ENCODE measurements around the gene ZBTB38.

The ZBTB38 gene

DNA sequence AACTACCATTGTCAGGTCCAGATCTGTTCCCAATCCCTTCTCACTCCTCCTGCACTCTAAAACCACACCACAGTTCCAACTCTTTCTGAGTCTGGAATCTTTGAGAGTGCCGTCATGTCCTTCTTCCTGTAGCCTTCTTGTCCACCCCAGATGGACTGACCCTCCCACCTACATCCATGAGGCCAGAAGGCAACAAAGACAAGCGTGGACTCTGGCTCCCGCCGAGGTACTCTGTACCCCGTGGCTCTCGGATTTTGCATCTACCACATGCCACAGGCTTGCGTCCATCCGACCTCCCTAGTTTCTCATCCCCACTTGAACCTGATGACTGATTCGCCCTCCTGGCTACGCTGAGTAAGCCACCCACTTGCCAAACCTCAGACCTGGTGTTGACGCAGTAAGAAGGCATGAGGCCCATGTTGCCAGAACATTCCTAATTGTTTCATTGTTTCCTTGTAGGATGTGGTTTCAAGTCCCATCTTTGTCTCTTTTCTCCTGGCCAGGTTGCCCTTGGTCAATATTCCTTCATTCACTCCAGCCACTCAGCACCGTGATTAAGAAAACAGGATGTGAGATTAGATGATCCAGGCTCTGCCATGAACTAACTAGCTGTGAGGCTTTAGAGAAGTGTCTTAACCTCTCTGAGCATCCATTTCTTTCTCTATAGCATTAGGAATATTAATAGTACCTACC lies 1.1 kb upstream of the ZBTB38 start:
- no peak for DNase-seq (ENCODE audit: low read depth, low spot score)

DNA sequence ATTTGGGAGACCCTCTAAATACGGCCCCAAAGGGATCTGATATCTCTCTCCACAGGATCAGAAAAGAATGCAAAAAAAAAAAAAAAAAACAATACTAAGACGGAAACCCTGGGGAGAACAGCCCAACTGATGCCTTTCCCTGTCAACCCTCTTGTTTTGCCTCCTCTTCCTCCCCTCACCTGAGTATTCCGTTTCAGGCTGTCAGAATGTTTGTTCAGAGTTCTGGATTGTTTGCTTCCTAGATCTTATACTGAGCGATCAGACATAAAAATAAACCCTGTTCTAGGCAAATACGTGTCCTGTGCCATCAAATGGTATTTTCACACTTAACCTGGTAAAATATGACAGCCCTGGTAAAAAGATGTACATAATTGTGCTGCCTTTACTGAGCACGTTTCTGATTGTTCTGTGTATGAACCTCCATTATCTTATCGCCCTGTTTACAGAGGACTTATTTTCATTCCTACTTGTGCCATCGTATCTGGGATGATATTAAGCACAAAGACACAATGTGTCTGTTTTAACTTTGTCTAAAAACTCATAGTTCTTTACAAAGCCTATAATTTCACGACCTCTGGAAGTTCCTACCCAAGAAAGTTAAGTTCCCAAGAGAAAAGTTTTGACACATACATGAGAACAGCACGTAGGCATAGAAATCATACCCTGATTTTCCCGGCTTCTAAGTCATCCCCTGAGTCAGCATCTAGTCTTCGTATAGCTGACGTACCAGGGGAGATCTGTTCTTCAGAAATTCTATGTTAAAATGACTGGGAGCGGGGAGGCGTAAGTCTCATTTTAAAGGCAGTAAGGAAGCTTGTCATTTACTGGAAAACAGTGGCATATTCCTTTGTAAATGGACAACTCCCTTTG lies 856 bp downstream of the ZBTB38 start:
- no peak for DNase-seq (ENCODE audit: low read depth, low spot score)

DNA sequence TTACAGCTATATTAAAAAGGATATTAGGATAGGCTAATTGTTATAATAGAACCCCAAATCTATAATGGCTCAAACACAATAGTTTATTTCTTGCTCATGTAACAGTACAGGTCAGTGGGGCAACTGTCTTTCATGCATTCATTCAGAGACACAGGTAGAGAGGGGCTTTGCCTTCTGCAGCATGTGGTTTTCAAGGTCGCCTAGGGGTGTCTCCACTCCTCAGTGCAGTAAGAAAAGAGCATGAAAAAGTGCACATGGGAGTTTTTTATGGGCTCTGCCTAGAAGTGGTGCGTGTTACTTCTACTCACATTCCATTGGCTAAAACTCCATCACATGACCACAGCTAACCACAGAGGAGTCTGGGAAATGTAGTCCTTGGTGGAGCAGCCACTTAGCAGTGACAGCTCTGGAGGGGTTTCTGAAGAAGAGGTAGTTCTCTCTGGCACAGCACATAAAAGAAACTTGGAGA lies 1.8 kb downstream of the ZBTB38 start:
- peak; percentile 87 for DNase-seq (ENCODE audit: low read depth, low spot score)

DNA sequence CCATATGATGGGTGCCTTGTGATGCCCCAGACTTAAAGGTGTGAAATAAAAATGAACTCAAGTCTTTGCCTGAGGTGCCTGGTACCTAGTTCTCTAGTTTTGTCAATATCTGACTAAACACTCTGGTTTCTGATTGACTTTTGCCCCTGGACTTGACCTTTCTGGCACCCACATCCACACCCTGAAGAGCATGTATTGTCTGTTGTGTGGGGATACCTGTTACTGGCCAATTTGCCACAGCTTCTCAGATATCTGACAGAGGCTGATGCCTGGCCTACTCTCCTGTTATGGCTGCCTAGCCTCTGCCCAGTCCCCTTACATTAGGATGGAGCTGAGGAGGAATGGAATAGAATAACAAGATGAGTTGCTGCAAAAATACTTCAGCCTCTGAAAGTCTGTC lies 3.6 kb downstream of the ZBTB38 start:
- no peak for DNase-seq (ENCODE audit: low read depth, low spot score)

DNA sequence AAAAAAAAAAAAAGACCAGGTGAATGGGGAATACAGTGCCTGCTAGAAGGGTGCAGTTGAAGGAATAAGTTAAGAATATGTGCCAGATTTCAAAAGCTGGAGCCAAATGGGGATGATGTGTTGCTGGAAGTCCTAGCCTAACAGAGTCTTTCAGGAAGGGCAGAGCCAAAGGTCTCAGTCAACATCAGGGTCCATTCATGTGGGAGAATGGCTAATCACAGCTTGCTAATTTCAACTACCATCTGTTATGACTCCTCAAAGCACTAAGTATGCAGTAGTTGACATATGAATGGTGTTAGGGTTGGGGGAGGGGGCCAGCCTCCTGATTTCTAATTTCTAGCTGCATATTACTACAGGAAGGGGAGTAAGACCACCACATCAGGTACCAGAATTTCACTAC lies 4.4 kb downstream of the ZBTB38 start:
- DNase-seq (ENCODE audit: low read depth, low spot score): no peak

DNA sequence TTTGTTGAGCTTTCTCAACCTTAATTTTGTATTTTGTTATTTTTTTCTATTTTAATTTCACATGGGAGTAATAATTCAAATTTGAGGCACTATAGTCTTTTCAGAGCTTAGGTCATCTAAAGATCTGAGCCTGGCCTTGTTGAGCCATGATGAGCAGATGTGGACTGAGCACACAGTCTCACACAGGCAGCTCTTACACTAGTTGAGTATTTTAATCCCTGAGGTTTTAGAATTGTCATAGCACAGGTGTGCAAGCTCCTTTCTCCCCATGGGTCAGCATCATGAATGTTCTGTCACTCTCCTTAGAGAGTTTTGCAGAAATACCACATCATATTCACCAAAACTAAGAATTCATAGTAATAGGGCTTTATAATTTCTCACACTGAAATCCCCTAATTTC lies 4.9 kb downstream of the ZBTB38 start:
- no peak for DNase-seq (ENCODE audit: low read depth, low spot score)

DNA sequence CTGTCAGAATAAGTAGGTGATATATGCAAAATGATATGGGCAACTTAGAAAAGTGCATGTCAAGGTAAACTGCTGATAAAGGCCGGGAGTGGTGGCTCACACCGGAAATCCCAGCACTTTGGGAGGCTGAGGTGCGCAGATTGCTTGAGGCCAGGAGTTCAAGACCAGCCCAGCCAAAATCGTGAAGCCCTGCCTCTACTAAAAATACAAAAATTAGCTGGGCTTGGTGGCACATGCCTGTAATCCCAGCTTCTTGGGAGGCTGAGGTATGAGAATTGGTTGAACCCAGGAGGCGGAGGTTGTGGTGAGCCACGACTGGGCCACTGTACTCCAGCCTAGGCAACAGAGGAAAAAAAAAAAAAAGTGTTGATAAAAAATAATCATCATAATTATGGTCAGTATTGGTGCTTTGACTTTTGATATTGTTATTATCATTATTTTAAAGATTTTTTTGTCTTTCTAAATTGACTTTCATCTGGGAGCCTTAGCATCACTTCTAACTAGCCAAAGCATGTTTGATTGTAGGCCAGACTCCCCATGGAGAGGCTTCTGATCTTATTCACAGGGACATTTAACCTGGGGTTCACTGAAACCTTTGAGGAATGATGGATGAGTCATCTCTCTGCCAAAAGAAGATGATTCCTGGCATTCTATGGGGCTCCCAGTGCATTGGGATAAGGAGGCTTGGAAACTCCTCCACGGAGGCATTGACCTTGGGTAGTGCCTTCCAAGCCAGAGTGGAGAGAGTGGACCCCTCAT lies 5.6 kb downstream of the ZBTB38 start:
- peak; percentile 24 for DNase-seq (ENCODE audit: low read depth, low spot score)

DNA sequence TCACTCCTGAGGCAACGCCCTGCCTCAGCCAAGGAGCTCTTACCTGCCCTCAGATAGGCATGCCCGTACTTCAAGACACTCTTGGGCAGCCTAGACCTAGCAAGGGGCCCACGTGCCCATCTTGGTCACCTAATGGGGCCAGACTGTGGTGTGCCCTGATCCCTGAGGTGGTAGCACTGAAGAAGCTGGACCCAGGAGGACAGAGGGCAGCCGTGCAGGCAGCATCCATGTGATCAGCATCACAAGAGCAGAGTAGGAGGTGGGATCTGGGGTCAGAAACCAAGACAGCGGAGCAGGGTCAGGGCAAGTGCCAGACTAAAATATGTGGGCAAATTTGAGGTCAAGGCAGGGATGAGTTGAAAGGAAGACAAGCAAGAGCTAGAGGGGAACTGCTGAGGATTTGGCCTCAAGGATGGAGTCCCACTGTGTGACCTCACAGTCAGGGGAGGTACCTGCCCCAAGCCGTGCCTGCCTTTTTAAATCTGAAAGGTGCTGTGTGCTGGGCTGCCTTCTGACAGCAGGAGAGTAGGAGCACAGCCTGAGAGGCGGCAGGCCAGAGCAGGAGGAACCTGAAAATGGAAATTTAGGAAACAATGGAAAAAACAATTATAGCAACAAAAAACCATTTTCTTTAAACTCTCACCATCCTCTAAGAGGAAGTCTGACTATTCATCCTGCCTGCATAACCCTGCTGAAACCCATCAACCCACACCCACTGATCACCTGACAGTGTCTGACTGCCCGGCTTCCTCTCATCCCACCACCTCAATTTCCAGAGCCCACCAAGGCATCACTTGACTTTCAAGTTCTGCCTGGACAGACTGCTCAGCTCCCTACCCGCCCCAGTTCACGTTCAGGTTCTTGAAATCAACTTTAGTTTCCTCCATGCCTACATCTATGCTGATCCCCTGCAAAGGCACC lies 7.3 kb downstream of the ZBTB38 start:
- DNase-seq (ENCODE audit: low read depth, low spot score): peak; percentile 42

DNA sequence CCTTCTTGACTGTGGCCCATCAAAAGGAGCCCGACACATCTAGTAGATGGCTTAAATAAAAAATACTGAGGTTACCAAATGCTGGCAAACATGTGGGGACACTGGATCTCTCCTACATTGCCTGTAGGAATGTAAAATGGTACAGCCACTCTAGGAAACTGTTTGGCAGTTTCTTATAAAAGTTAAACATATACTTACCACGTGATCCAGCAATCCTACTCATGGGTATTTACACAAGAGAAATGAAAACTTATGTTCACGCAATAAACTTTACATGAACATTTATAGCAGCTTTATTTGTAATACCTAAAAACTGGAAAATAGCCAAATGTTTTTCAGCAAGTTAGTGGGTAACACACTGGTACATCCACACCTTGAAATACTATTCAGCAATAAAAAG lies 9.1 kb downstream of the ZBTB38 start:
- no peak for DNase-seq (ENCODE audit: low read depth, low spot score)

DNA sequence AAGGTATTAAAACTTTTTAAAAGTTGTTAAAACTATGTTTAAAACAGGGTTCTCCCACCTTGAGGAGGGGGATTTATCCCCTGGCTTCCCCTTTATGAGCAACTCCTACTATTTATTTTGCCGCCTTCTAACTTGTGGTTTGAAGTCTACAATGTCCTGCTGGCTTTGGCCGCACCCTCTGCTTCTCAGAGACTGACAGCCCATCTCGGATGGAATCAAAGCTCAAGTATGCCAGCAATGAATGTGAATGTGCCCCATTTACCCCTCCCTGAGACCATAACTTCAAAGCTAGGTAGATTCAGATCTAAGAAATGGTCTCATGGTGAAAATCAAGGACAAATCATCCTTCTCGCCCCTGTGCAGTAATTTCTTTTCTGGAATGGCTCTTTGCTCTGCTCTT lies 10.3 kb downstream of the ZBTB38 start:
- no peak for DNase-seq (ENCODE audit: low read depth, low spot score)

DNA sequence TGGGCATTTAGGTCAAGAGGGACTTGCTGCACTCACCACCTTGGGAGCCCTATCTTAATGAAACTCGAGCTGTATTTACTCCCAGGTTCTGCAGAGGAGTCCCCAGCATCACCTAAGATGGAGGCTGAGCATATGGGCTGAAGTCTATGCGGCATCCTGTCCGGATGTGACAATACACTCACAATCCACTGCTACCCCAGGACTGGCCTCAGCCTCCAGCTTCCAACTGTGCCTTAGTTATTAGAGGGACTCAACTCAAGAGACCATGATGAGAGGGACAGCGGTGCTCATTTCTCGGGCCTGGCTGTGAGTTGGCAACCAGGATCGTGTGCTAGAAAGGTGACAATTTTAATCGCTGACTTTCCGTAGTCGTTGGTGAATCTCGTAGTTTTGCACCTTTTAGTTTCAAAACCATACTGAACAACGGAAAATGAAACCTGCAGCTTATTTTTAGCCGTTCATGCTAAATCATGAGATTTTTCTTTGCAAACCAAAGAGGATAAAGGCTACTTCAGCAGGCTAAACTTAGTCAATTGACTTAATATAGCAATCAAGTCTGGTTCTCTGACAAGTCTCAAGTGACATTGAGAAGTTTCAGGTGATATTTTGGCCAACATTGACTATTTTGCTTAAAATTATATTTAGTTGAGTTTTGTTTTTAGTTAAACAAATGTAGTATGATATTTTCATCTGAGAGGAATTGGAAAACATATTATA lies 11.1 kb downstream of the ZBTB38 start:
- no peak for DNase-seq (ENCODE audit: low read depth, low spot score)

DNA sequence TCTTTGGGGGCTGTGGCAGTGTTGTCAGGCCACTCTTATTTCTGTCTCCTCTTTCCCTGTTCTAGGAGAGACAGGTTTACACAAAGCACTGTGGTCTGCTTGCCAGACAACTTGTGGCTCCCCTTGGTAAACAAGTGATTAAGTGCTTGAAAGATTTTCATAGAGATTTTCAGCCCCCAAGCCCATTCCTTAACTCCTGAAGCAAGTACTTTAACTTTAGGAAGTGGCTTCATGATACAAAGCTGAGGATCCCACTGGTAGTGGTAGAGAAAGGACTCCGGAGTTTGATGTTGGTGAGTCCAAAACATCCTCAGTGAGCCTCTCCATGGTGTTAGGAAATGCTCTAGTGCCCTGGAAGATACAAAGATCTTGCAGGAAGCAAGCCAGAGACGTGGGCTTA lies 12.0 kb downstream of the ZBTB38 start:
- no peak for DNase-seq (ENCODE audit: low read depth, low spot score)

DNA sequence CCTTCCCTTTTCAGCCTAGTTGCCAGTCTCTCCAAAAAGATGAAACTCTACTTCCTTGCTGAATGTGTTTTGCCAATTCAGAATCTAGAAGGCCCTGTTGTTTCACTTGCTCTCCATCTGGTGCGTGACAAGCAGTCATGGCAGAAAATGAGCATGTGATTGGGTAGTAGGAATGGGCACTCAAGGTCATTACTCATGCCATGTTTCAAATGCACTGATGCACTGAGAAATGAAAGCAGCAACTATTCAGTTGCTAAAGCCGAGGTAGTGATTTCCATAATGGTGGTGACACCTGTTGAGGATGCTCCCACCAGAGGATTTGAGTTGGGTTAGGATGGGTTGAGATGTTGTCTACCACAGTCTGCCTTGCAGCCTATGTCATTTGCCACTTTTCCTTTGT lies 12.7 kb downstream of the ZBTB38 start:
- no peak for DNase-seq (ENCODE audit: low read depth, low spot score)

DNA sequence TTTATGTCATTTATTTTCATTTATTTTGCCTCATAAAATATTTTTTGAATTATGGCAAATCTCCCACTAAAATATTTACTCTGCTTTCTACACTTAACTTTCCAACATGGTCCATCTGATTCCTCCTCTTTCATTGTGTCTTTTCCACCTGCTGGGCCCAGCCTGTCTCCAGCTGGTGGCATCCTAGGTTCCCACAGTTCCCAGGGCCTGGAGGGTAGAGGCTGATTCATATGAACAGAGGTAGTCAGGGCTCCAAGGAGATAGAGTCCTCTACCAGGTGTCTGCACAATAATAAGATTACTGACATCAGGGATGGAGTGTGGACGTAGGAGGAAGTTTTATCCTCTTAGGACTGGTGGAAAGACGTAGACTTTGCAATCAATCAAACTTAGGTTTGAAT lies 14.3 kb downstream of the ZBTB38 start:
- peak; percentile 9 for DNase-seq (ENCODE audit: low read depth, low spot score)

DNA sequence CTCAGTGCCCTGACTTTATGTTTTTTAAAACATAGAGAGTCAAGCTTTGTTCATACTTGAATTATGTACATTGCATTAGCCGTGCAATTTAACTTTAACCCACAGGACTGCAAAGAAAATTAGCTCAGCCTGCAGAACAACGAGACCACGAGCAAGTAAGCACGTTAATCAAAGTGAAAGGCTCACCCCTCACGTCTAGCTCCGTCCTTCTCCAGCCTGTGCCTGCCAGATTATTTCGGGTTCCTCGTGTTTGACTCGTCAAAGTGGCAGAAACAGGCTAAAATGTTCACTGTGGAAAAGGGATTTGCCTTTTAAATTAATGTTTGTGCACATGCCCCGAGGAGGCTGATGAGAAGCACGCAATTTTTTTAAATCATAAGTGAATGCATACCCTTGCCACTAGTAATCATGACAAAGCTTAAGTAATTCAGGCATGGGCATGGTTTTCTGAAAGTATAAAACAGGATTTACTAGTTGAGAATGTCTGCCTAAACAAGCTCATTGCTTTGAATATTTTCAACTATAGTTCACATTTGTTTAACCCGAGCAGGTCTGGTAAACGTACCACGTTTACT lies 15.3 kb downstream of the ZBTB38 start:
- DNase-seq (ENCODE audit: low read depth, low spot score): no peak

DNA sequence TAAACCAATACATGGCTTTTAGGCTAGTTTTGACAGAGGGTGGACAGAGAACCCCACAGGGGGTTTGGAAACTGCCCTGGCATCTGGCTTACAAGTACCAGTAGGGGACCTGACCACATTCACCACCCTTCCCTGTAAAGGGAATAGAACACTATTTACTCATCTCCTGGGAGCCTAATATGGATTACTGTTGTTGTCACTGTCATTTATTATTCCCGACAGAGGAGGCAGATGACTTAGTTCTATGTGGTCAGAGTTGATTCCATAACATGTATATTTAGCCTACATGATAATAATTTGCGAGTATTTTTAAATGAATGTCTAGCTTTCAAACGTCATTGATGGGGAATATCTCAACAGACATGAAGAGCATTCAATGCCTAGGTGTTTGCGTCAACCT lies 15.9 kb downstream of the ZBTB38 start:
- DNase-seq (ENCODE audit: low read depth, low spot score): no peak

DNA sequence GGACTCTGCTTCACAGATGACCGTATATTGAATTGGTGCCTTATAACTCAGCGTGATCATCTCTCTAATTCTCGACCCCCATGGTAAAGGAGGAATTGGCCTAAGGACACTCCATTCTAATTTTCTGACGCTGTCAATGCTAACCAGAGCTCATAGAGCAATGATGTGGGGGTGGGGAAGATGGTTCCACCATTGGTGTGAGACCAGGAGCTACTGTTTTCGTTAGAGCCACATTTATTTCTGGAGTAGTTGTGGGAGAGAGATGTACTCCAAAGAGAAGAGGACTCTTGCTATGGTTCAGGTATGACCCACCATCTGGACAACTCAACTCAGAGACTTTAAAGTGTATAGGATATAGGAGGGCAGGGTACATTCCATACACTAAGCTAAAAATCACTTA lies 16.3 kb downstream of the ZBTB38 start:
- DNase-seq (ENCODE audit: low read depth, low spot score): no peak

DNA sequence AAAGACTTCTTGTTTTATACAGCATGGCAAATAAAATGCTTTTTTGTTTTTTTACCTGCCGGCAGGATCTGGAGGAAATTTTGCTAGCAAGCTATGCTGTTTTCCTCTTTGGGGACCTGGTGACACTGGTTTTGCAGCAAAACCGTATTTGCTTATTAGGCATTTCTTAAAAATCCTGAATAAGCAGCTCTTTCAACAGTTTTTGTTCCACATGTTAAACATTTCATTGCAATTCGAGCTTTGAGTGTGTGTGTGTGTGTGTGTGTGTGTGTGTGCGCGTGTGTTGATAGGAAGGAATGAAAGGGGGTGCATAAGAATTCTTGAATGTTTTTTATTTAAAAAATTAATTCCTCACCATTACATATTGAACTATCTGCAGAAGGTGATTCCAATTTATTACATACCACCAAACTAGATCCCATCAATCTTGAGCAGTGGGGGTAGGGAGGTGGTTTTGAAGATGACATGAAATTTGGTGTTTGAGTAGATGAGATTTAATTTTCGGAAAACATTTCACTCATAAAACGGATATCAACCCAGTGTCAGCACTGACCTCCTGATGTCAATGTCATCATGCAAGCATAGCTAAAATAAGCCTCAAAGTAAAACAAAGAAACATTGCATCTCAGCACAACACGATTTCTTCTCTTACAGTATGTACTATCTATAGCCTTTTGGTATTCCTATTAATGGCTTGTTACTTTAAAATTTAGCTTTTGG lies 17.3 kb downstream of the ZBTB38 start:
- DNase-seq (ENCODE audit: low read depth, low spot score): no peak

DNA sequence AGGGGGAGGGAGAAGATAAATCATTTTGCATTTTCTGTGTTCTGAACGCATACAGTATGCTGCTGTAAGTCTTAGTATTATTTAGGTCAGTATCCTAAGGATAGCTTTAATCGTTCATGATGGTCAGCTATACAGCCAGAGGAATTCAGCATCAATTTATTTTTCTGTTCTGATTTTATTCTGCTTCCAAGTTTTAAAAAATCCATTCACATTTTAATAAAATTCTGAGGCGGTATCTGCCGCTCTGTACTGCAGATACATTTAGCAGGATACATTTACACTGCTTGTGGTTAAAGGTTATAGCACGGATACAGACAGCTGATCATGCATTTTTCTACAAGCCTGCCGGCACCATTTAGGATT lies 17.8 kb downstream of the ZBTB38 start:
- DNase-seq (ENCODE audit: low read depth, low spot score): no peak

All from ELF-1 (cell line).